ENCODE data around the gene ADCY3.
"Not testable (repeated sequence)": the region's sequence is repeated elsewhere in the genome, so short reads cannot be mapped to it uniquely, and the experiment has no call there.

Gene ADCY3

GRCh38 chr2:24842081-24843050 lies 77.7 kb downstream of the ADCY3 start:
- DNase-seq, result no peak

GRCh38 chr2:24840962-24841945 lies 78.8 kb downstream of the ADCY3 start:
- no peak for DNase-seq

DNA sequence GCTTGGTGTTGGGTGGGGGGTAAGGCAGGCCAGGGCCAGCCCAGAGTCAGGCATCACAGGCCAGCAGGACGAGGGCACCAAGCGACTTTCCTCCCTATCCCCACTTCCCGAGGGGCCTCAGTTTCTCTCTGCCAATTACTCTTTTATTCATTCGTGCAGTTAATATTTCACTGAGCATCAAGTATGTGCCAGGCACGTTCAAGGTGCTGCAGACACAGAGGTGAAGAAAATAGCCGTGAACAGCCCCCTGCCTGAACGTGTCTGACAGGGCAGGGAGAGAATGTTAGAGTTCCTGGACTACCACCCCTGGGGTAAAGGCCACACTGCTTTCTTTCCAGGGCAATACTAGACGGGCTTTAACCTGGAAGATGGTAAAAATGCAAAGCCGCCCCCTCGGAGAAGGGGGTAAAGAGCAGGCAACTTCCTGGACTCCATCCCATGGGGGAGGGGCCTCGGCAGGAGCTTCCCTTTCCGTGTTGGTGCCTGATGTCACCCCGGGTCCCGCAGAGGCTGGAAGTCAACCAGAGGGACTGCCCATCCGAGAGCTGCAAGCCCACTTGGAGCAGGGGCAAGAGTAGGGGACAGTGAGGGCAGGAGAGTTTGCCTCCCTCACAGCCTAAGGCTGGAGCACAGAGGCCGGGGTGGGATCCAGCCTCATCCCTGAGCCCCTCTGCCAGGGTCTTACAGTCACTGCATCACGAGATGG lies 79.7 kb downstream of the ADCY3 start:
- no peak for DNase-seq

DNA sequence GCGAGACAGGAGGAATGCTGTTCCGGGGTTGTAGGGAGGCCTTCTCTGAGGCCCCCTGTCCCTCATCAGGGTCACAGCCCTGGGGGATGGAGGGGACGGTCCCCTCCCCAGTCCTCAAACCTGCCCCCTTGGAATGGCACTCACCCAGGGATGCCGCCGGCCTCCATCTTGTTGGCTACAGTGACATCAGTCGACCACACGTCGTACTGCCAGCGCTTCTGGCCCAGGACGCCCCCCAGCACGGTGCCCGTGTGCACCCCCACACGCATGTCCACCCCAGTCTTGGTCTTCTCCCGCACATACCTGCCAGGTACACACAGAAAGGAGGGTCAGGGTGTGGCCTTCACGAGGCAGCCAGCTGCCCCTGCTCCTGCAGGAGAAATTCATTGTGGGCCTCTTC lies 80.3 kb downstream of the ADCY3 start:
- DNase-seq, result no peak

GRCh38 chr2:24838541-24838940 lies 81.5 kb downstream of the ADCY3 start:
- no peak for DNase-seq

- no peak for DNase-seq
These were observed 82.0 kb downstream of the ADCY3 start for GRCh38 chr2:24837996-24838513.

DNA sequence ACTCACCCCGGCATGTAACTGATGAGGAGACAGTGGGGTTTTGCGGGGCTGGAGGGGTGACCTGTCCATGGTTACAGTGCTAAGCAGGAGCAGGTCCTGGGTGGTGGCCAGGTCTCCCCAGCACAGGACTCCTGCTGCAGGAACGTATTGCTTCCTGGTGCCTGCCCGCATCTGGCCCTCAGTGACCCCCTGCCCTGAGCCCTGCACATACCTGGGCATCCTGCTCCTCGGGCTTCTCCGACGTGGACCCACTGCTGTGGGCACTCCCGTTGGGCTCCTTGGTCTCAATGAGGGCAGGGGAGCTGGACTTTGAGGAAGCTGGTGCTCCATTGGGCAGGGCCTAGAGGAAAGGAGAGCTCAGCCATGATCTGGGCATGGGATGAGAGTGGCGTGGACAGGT lies 83.3 kb downstream of the ADCY3 start:
- DNase-seq, result no peak

GRCh38 chr2:24836206-24836605 lies 83.8 kb downstream of the ADCY3 start:
- DNase-seq, result no peak

DNA sequence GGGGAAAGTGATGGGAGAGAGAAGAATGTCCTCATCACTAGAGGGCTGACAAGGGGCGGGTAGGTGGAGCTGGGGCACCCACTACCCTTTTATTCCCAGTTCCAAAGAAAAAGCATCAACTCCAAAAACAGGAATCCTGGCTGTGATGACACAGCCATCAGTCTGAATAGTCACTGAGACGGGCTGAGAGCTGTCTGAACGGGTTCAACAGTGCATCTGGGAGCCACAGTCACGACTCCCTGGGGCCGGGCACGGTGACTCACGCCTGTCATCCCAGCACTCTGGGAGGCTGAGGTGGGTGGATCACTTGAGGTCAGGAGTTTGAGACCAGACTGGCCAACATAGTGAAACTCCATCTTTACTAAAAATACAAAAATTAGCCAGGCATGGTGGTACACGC lies 84.6 kb downstream of the ADCY3 start:
- not testable (repeated sequence) for DNase-seq

DNA sequence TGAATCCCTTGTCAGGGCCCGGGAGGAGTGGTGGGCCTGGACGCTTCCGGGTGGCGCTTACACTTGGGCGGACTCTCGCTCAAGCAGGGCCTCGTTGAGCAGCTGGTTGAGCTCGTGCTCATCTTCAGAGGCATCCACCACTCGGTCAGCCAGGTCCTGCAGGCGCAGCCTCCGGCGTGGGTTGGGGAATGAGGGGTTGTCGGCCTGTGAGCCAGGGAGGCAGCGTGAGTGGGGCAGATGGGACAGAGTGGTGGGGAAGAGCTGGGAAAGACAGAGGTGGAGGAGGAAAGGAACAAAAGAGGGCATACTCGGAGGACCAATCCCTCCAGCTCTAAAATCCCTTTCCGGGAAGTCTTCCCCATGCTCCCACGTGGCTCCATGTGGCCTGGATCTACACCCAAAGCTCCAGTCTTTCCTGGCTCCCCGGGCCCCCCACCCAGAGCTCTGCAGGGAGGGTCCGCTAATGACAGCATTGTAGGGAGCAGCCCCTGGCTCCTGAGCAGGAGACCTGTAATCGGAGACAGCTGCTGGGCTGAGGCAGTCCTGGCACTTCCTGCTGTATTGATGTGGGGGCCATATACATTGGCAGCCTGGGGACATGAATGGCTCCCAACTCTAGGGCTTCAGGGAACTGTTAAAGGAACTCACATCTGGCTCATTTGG lies 85.2 kb downstream of the ADCY3 start:
- DNase-seq, result no peak

DNA sequence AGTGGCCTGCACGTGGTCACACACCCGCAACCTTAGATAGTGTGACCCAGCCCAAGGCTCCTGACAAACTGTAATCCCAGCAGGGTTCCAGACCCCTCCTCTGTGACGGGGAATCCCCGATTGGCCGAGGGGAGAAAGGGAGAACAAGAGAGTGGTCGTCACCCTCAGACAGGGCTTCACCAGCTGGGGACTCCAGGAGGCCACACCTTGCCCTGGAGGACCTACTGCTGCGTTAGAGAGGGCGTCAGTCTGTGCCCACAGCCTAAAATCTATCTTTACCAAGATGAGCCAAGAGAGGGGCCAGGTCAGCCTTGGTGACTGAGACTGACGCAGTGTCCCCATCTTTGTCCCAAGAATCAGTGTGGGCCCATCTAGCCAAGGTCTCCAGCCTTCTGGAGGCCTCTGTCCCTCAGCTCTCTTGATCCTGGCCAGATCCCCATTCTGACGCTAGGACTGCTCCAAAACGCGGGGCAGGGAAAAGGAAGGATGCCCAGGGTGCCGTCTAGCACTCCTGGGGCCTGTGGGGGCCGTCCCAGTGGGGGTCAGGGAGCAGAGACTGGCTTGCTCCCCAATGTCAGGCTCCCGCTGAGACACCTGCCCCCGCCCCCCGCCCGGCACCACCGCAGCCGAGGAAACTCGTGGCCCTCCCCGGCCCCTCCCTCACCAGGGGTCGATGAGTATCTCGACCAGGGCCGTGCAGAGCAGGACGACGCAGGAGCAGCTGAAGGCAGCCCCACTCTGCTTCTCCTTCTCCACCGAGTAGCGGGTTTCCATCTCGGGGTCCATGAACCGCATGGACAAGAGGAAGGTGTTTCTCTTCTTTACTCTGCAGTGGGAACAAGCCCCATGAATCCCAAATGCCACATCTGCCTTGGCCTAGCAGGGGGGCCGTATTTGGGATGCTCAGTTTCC lies 86.0 kb downstream of the ADCY3 start:
- no peak for DNase-seq

GRCh38 chr2:24832931-24833701 lies 86.9 kb downstream of the ADCY3 start:
- no peak for DNase-seq

DNA sequence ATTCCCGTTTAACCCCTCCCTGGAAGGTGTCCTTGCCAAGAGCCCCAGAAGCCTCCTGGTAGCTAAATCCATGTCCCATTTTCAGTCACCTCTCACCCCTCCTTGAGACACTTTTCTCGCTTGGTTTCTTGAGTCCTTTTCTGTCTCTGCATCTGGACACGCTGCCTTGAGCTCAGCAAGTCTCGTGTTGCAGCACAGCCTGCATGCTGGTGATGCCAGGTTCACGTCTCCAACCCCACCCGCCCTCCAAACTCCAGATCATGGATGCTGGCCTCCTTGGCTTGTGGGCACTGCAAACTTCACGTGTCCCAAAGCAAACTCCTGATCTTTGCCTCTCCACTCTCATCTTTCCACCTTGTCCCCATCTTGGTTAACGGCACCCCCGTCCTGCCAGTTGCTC lies 87.5 kb downstream of the ADCY3 start:
- no peak for DNase-seq

DNA sequence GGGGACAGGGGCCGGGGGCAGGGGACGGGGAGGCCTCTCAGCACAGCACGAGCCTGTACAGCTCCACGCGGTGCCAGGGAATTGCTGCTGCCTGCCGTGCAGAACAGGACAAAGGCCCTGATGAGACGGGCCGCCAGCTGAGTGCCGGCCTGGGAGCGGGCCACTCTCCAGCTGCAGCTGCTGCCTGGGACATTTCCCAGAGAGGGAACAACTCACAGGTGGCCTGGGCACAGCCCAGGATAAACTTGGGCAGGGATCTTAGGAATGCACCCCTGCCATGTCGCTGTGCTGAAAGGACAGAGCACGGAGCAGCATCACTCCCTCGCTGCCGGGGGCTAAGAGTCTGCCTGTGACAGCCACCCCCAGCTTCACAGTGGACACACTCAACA lies 88.0 kb downstream of the ADCY3 start:
- DNase-seq, result no peak

GRCh38 chr2:24831221-24832072 lies 88.6 kb downstream of the ADCY3 start:
- DNase-seq, result no peak

DNA sequence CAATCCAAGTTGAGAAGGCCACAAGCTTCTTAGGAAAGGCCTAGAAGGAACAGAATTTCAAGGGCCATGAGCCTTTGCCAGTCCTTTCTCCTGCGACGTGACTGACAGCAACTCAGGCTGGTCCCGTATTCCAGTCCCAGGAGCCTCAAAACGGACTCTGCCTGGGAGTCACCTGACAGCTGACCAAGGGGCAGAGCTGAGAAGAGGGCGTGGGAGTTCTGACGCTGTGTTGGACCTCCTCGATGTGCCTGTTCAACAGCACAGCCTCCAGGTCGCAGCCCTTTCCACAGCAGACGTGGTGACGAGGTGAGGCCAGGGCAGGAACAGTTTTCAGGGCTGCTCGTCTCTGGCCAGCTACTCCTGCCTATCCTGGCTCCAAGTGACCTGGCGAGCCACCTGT lies 89.3 kb downstream of the ADCY3 start:
- DNase-seq, result no peak

DNA sequence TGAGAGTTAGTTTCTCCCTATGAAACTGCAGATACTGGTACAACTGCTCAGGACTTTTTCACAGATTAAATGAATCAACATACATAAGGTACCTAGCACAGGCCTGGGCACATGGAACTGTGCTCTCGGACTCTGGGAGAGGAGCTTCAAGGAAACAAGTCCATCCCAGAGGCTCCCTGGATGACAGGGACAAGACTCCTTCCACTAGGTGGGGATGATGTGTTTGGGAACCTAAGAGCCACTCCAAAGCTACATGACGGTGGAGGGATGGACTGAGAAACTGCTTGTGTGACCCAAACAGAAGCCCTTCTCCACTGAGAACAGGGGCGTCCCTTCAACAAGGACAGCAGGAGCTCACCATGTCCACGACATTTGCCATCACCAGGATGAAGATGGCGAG lies 89.7 kb downstream of the ADCY3 start:
- DNase-seq, result no peak

- DNase-seq, result no peak
These were observed 91.6 kb downstream of the ADCY3 start for GRCh38 chr2:24828238-24828996.
